ENCODE results near the gene MRM1. TPM values are rescaled to one million over a fixed set of nuclear protein-coding genes. Genes with fewer than 3 reads are reported as not detected.

Gene MRM1
- total RNA-seq, 1 donor from 2014 or later: 4.2 TPM

DNA sequence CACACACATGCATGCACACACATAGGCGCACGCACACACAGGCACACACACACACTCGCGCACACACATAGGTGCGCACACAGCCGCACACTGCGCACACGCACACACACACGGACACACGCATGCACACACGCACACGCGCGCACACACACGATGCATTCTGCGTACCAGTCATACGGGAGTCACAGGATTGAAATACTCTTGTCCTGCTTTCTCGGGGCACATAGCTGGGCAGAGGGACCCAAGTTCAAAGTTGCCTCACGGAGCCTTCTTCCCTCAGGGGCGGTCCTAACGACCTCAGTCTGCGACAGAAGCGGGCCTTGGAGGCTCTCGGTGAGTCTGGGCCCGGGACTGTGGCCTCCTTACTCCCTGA is 56.0 kb downstream of the MRM1 start:
- Histone ChIP-seq H3K4me1 (ENCODE audit: control insufficient read depth in 3 of 3, insufficient read depth in 3 of 3, low read length in 3 of 3) (peaks cover 0 to 3% (median 2%) of the 10 kb centered on the region in 3 donors), H3K4me3 (ENCODE audit: low read length in 3 of 3) (peak overlapping the region in 1 of 3 donors; percentile 35), H3K9me3 (ENCODE audit: control insufficient read depth in 3 of 3, low read length in 3 of 3) (no peaks in the 10 kb centered on the region), H3K9ac (ENCODE audit: low read depth in 1 of 3, low read length in 3 of 3) (no peak overlapping the region), H3K27me3 (ENCODE audit: control insufficient read depth in 3 of 3, insufficient read depth in 3 of 3, low read length in 3 of 3) (peaks cover 53 to 79% (median 76%) of the 10 kb centered on the region in 3 donors), H3K27ac (ENCODE audit: low read depth, low read length) (no peak overlapping the region), H3K36me3 (ENCODE audit: control insufficient read depth in 3 of 3, insufficient read depth in 3 of 3, low read length in 3 of 3) (no peaks in the 10 kb centered on the region)

DNA sequence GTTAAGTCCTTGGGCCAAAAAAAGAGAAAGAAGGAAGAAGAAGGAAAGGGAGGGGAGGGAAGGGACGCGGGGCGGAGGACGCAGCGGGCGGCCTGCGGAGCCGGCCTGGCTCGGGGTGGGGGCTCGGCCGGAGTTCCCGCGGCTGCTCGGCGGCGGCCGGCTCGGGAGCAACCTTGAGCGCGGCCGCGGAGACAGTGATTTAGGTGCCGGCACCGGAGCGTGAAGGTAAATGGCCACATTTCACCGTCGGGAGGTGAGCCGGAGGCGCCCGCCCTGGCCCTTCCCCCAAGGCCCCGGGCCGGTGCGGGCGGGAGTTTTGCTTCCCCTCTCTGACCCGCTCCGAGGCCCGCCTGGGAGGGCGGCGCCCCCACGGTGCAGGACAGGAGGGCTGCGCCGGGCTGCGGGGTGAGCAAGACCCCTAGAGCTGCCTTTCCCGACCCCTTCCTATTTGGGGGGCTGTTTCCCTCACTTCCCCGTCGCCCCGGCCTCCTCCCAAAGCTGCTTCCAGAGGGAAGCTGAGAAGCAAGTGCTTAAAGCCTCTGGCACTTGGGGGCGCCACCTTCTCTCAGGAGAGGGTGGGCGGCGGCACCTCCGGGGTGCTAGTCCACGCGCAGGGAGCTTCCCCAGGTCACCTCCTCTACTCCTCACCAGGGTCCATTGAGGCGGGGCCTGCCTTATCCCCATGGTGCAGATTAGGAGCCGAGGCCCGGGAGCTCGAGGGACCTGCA is 56.5 kb downstream of the MRM1 start:
- Histone ChIP-seq H3K9me3 (ENCODE audit: control insufficient read depth in 3 of 3, low read length in 3 of 3) (no peaks in the 10 kb centered on the region), H3K27ac (ENCODE audit: low read depth, low read length) (no peak overlapping the region), H3K4me3 (ENCODE audit: low read length in 3 of 3) (peak overlapping the region in 1 of 3 donors; percentile 52), H3K9ac (ENCODE audit: low read depth in 1 of 3, low read length in 3 of 3) (peak overlapping the region in 1 of 3 donors; percentile 45), H3K36me3 (ENCODE audit: control insufficient read depth in 3 of 3, insufficient read depth in 3 of 3, low read length in 3 of 3) (no peaks in the 10 kb centered on the region), H3K27me3 (ENCODE audit: control insufficient read depth in 3 of 3, insufficient read depth in 3 of 3, low read length in 3 of 3) (peaks cover 51 to 80% (median 78%) of the 10 kb centered on the region in 3 donors), H3K4me1 (ENCODE audit: control insufficient read depth in 3 of 3, insufficient read depth in 3 of 3, low read length in 3 of 3) (peaks cover 0 to 4% (median 2%) of the 10 kb centered on the region in 3 donors)

Other genes starting within 250 kb of the MRM1 start
- gene TBC1D3H, start 213.1 kb upstream of the MRM1 start, total RNA-seq: not detected
- gene ZNHIT3, start 114.9 kb upstream of the MRM1 start, total RNA-seq: 37.1 TPM
- gene MYO19, start 66.7 kb upstream of the MRM1 start, total RNA-seq: 20.9 TPM
- 4.7 TPM for gene PIGW, start 66.6 kb upstream of the MRM1 start, total RNA-seq
- gene GGNBP2, start 56.7 kb upstream of the MRM1 start, total RNA-seq: 44.9 TPM
- 4.2 TPM for gene DHRS11, start 9.7 kb upstream of the MRM1 start, total RNA-seq

All from skeletal muscle tissue (tissue), 4 donors.